Activated T-cell treated with anti-CD3 and anti-CD28 coated beads, Interleukin-2, amount 50 U/mL, for 4 hours (primary cell): Measurements from ENCODE around the gene CLDN14. TPM values are rescaled to one million over a fixed set of nuclear protein-coding genes. Genes with fewer than 3 reads are reported as not detected.

Experiments used
- ATAC-seq, 2 donors: fragments of 200-7000 bp; cut with Tn5 transposase; one replicate each; pipeline ENCODE4 v1.10.0; 2021
- DNase-seq: peaks from one replicate; pipeline ENCODE4 v3.0.0-alpha.2; 2020
- H3K27me3 Mint-ChIP-seq: one replicate; pipeline ENCODE4 v1.8.0; 2021; ENCODE audit warnings: low read depth, mixed read lengths
- H3K36me3 Mint-ChIP-seq: one replicate; pipeline ENCODE4 v1.8.0; 2022; ENCODE audit warnings: mixed read lengths; ENCODE audit not compliant: insufficient read depth
- H3K4me1 Mint-ChIP-seq: one replicate; pipeline ENCODE4 v1.8.0; 2021; ENCODE audit warnings: low read depth, mixed read lengths
- H3K4me3 Mint-ChIP-seq: one replicate; pipeline ENCODE4 v1.8.0; 2021; ENCODE audit warnings: mild to moderate bottlenecking, moderate library complexity, mixed read lengths
- H3K9me3 Mint-ChIP-seq: one replicate; pipeline ENCODE4 v1.8.0; 2021; ENCODE audit warnings: mixed read lengths
- total RNA-seq, 3 donors: library from RNA; stranded (reverse); gene quantifications; one replicate each; pipeline ENCODE4 v1.2.1, GENCODE V29; 2021

Gene CLDN14
- total RNA-seq, 3 donors from 2014 or later, result not detected

DNA sequence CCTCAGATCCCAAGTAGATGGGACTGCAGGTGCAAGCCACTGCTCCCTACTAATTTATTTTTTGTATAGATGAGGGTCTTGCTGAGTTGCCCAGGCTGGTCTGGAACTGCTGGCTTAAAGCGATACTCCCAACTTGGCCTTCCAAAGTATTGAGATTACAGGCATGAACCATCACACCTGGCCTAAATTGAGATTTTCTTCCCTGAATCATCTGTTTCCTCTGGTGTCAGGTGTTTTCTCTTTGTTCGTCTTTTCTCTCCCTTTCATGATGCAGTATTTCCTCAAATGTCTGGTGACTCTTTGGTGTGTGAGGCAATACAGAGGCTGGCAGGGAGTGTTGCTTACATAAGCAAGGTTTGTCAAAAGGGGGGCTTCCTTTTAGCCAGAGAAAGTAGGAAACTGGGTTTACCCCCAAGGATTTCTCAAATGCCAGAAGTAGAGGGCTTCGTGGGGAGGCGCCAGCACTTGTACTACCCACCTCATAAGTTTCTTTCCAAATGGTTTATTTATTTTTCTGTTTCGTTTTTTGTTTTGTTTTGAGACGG is 27.6 kb downstream of the CLDN14 start:
- ATAC-seq (no peak), DNase-seq (no peak)
- no peaks in the 10 kb centered on the region for H3K9me3 Mint-ChIP-seq
- no peak overlapping the region for H3K4me3 Mint-ChIP-seq
- no peaks in the 10 kb centered on the region for H3K36me3 Mint-ChIP-seq
- no peaks in the 10 kb centered on the region for H3K4me1 Mint-ChIP-seq
- H3K27me3 Mint-ChIP-seq, result peaks cover 6% of the 10 kb centered on the region

DNA sequence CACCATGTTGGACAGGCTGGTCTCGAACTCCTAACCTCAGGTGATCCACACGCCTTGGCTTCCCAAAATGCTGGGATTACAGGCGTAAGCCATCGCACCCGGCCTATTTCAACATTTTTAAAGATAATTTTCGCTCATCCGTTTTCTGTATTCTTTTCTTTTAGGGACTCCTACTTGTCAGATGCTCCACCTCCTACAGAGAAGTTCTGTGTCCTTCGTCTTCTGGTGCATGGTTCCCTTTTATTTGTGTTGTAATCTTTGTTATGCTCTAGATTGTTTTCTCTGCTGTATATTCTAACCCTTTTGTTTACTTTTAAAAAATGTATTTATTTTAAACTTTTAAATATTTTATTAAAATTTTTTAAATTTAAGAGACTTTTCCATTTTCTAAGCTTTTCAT is 28.4 kb downstream of the CLDN14 start:
- Mint-ChIP-seq H3K4me3 (no peak overlapping the region), H3K36me3 (no peaks in the 10 kb centered on the region), H3K9me3 (no peaks in the 10 kb centered on the region), H3K4me1 (no peaks in the 10 kb centered on the region), H3K27me3 (peaks cover 7% of the 10 kb centered on the region)
- DNase-seq, result no peak
- no peak for ATAC-seq

DNA sequence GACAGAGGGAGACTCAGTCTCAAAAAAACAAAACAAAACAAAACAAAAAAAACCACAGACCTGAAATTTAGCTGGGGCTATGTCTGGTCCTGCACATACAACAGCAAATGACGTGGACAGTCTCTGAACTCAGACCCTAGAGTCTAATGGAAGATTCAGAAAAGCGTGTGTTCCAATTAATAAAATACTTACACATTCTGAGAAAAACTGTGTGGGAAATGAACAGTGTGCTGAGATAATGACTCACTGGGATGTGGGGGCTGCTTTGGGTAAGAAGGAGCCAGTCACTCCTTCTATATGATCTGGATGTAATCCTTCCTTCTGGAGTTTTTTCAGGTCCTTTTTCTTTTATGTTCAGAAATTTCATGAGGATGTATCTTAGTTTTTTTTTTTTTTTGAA is 29.4 kb downstream of the CLDN14 start:
- Mint-ChIP-seq H3K4me1 (no peaks in the 10 kb centered on the region), H3K9me3 (no peaks in the 10 kb centered on the region), H3K4me3 (no peak overlapping the region), H3K36me3 (no peaks in the 10 kb centered on the region), H3K27me3 (peaks cover 9% of the 10 kb centered on the region)
- DNase-seq (no peak), ATAC-seq (no peak)

DNA sequence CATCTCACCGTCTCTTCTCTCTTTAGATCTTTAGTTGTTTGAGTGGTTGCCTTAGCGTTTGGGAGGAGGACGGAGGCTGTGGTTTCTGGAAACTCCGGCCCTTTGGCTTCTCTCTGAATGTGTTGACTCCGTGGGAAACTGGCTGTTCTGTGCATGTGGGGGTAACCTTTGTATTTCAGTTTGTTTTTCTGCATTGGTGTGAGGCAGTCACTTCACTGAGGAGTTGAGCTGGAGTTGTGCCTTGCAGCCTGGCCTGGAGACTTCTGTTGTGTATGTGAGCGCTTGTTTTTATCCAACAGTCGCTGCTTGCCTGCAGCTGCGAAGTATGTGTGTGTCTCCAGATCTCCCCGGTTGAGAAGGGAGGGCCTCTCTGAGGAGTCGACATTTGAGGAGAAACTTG is 33.6 kb downstream of the CLDN14 start:
- Mint-ChIP-seq H3K4me1 (no peaks in the 10 kb centered on the region), H3K36me3 (no peaks in the 10 kb centered on the region), H3K4me3 (no peak overlapping the region), H3K9me3 (no peaks in the 10 kb centered on the region), H3K27me3 (peaks cover 5% of the 10 kb centered on the region)
- ATAC-seq (no peak), DNase-seq (no peak)

DNA sequence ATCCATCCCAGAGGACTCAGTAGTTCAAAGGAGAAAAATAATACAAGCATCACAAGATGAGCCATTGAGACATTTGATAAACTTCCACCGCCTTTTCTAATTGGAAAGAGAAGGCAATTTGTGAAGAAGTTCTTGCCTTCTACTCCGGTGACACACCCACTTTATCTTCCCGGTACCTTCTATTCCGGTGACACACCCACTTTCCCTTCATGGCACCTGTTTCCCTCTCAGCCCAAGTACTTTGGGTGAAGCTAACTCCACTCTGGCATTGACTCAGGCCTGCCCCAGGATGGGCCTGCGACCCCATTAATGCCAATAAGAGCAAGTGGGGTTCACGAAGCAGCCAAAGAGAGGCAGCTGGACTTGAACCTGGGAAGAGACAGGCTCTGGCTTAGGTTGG is 38.2 kb downstream of the CLDN14 start:
- H3K36me3 Mint-ChIP-seq, result no peaks in the 10 kb centered on the region
- peaks cover 6% of the 10 kb centered on the region for H3K27me3 Mint-ChIP-seq
- no peaks in the 10 kb centered on the region for H3K9me3 Mint-ChIP-seq
- ATAC-seq, result no peak
- H3K4me1 Mint-ChIP-seq, result no peaks in the 10 kb centered on the region
- no peak for DNase-seq
- H3K4me3 Mint-ChIP-seq, result no peak overlapping the region

DNA sequence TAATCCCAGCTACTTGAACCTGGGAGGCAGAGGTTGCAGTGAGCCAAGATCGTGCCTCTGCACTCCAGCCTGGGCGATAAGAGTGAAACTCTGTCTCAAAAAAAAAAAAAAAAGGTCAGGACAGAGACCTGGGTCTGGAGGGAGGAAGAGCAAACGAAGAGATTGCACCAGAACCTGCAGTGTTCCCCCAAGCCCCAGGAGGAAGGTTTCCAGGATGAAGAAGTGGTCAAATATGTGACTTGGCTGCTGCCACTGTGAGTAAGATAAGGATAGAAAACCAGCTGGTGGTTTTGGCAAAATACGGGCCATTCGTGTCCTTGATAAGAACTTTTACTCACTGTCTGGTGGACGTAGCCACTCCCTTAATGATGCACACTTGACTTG is 42.2 kb downstream of the CLDN14 start:
- no peaks in the 10 kb centered on the region for H3K9me3 Mint-ChIP-seq
- ATAC-seq (no peak), DNase-seq (no peak)
- no peaks in the 10 kb centered on the region for H3K36me3 Mint-ChIP-seq
- H3K27me3 Mint-ChIP-seq, result peaks cover 12% of the 10 kb centered on the region
- no peak overlapping the region for H3K4me3 Mint-ChIP-seq
- H3K4me1 Mint-ChIP-seq, result no peaks in the 10 kb centered on the region

DNA sequence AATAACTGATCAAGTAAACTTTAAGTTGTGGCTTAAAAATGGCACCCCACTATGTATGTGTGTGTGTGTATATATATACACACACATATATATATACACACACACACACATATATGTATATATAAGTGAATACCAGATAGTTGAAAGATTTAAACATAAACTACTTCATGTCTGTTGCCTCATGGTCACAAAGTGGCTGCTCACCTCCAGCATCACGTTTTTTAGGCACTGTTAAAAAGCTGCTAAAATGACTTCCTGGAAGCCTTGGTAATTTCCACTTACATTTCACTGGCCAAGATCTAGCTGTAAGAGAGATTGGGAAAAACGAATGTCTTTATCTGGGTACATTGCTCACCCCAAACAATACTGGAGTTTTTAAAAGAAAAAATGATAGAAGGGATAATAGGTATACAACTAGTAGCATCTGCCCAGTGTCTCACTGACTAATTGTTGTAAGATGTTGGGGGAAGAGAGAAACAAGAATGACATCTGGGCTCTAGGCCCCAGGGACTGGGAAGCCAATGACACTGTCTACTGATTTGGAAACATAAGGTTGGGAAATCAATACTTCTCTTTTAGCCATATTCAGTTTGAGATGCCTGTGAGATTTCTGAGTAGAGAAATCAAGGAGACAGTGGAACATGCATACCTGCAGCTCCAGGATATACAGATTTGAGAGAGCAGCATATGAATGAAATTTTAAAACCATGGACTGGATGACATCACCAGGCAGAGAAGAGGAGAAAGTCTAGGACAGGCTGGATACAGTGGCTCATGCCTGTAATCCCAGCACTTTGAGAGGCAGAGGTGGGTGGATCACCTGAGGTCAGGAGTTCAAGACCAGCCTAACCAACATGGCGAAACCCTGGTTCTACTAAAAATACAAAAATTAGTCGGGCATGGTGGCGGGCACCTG is 42.8 kb downstream of the CLDN14 start:
- Mint-ChIP-seq H3K36me3 (no peaks in the 10 kb centered on the region), H3K9me3 (no peaks in the 10 kb centered on the region), H3K4me3 (no peak overlapping the region), H3K4me1 (no peaks in the 10 kb centered on the region), H3K27me3 (peaks cover 16% of the 10 kb centered on the region)
- no peak for DNase-seq
- ATAC-seq, result no peak

DNA sequence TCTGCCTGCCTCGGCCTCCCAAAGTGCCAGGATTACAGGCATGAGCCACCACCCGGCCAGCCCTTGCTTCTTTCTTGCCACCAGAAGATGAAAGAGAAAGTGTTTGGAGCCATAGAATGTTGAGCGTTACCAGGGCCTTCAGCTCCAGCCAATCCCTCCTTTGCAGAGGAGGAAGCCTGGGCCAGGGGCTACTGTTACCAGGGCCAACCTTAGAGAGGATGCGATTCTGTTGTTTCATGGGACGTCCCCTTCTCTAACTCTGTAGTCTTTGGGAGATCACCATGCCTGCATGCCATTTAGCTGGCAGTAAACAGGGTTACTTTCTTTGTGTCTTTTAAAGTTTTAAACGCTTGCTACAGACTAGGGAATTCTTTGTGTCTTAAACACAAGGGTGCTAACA is 45.8 kb downstream of the CLDN14 start:
- no peak overlapping the region for H3K4me3 Mint-ChIP-seq
- ATAC-seq, result no peak
- DNase-seq, result no peak
- no peaks in the 10 kb centered on the region for H3K9me3 Mint-ChIP-seq
- H3K4me1 Mint-ChIP-seq, result peaks cover 12% of the 10 kb centered on the region
- H3K27me3 Mint-ChIP-seq, result peaks cover 23% of the 10 kb centered on the region
- no peaks in the 10 kb centered on the region for H3K36me3 Mint-ChIP-seq

DNA sequence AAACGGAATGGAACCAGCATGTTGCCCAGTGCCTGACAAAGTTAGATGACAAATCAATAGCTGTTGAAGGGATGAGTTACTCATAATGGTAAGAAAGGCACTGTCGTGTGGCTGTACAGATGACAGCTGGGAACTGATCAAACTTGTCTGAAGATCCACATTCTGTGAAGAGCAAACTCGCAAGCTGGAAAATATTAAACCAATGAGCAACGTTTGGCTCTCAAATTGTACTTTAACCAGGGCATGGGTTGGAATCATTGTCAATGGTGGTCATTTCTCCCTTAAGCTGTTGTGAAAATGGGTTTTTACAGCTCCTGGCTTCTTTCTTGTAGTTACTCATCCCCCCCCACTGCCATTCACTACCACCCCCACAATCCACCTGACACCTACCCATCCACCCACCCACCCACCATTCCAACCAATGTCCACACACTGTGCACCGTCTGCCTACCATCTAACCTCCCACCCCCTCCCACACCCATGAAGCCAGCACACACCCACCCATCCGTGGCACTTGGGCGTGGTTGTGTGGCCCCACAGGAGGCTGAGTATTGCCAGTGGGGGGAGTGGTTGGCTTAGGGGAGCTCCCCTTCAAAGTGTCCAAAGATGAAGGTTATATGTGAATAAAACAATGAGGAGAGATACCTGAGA is 46.7 kb downstream of the CLDN14 start:
- Mint-ChIP-seq H3K9me3 (no peaks in the 10 kb centered on the region), H3K27me3 (peaks cover 23% of the 10 kb centered on the region), H3K36me3 (no peaks in the 10 kb centered on the region), H3K4me3 (no peak overlapping the region), H3K4me1 (peaks cover 16% of the 10 kb centered on the region)
- no peak for ATAC-seq
- DNase-seq, result no peak

DNA sequence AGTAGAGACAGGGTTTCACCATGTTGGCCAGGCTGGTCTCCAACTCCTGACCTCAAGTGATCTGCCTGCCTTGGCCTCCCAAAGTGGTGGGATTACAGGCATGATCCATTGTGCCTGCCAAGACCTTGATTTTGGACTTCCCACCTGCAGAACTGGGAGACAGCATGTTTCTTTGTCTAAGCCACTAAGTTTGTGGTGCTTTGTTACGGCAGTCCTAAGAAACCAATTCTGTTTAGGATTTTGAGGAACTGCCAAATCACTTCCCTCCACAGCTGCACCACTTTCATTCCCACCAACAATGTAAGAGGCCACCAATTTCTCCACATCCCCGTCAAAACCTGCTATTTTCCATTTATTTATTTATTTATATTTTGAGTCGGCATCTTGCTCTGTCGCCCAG is 48.7 kb downstream of the CLDN14 start:
- Mint-ChIP-seq H3K27me3 (peaks cover 23% of the 10 kb centered on the region), H3K4me1 (peaks cover 16% of the 10 kb centered on the region), H3K36me3 (no peaks in the 10 kb centered on the region), H3K9me3 (no peaks in the 10 kb centered on the region), H3K4me3 (no peak overlapping the region)
- DNase-seq (no peak), ATAC-seq (no peak)

DNA sequence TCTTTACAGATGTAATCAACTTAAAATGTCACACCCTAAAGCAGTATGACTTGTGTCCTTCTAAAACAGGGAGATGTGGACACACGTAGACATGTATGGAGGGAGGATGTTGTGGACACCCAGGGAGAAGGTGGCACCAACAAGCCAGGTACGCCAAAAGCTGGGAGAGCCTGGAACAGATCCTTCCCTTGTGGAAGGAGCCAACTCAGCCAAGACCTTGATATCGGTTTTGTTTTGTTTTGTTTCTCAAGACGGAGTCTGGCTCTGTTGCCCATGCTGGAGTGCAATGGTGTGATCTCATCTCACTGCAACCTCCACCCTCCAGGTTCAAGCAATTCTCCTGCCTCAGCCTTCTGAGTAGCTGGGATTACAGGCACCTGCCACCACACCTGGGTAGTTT is 49.1 kb downstream of the CLDN14 start:
- H3K9me3 Mint-ChIP-seq, result no peaks in the 10 kb centered on the region
- H3K36me3 Mint-ChIP-seq, result no peaks in the 10 kb centered on the region
- ATAC-seq, result no peak
- DNase-seq, result no peak
- H3K4me3 Mint-ChIP-seq, result peak overlapping the region; percentile 74
- peaks cover 16% of the 10 kb centered on the region for H3K4me1 Mint-ChIP-seq
- peaks cover 23% of the 10 kb centered on the region for H3K27me3 Mint-ChIP-seq

DNA sequence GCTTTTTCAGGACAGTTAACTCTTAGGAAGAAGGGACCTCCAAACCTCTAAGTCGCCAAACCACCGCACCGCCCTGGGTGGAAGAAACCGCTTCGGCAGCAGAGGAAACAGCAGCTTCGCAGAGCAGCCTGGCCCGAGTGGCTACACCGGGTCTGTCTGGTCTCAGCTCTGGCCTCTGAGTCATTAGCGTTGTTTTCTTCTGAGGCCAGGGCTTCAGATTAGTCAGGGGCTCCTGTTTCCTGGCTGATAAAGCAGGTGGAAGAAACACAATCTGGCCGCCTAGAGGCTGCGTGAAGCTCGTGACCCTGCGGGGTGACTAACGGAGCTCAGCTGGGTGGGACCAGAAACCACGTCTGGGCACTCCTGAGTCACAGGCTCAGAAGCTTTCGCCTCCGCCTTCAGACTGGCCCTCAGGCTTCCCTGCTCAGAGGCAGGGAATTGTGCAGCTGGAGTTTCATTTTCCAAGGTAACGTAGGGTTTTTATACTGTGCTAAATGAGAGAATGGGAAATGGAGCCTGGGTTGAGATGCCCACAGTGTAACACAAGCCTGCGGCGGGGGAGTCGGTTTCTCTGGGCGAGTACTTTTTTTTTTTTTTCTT is 49.9 kb downstream of the CLDN14 start:
- peak; percentile 65 for DNase-seq
- Mint-ChIP-seq H3K4me1 (peaks cover 16% of the 10 kb centered on the region), H3K36me3 (no peaks in the 10 kb centered on the region), H3K27me3 (peaks cover 23% of the 10 kb centered on the region), H3K9me3 (no peaks in the 10 kb centered on the region), H3K4me3 (peak overlapping the region; percentile 74)
- ATAC-seq, result peak; percentile 95 to 99

DNA sequence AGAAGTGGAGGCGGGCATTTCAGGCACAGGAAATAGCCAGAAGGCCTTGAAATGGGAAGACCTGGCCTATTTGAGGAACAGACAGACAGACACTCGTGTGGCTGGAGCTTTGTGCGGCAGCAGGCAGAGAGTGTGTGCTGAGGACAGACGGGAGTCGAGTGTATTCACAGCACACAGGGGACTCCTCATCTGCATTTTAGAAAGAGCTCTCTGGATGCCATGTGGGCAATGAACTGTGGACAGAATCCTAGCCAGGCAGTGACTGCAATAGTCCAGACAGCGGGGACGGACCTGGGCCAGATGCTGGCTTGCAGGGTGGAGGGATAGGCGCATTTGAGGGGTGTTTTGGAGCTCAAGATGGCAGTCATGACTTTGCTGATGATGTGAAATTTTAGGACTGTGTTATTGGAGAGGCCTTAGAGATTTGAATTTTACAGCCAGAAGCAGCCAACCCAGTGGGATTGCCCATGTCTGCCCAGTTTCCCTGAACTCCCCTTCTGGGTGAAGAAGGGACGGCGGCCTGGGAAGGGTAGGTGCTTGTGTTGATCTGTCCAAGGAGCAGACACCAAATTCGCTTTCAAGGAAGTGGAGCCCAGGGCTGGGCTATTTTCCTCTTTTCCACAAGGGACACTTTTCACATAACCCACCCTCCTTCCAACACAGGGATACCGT is 51.0 kb downstream of the CLDN14 start:
- DNase-seq, result no peak
- H3K9me3 Mint-ChIP-seq, result no peaks in the 10 kb centered on the region
- H3K36me3 Mint-ChIP-seq, result no peaks in the 10 kb centered on the region
- H3K27me3 Mint-ChIP-seq, result peaks cover 12% of the 10 kb centered on the region
- H3K4me3 Mint-ChIP-seq, result no peak overlapping the region
- ATAC-seq, result no peak
- peaks cover 16% of the 10 kb centered on the region for H3K4me1 Mint-ChIP-seq

DNA sequence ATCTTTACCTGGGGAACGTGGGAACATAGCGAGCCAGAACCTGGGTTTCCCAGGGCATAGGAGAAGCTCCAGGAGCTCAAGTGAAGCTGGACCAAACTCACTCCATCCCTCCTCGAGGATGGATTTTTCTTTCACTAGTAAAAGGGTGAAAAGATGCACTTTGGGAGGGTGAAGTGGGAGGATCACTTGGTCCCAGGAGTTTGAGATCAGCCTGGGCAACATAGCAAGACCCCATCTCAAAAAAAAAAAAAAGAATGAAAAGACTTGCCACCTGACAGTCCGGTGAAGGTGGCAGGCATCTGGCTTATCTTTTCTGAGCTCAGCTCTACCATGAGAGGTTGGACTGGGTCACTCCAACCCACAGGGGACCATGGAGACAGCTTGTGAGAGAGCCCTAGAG is 52.4 kb downstream of the CLDN14 start:
- no peaks in the 10 kb centered on the region for H3K9me3 Mint-ChIP-seq
- peaks cover 12% of the 10 kb centered on the region for H3K27me3 Mint-ChIP-seq
- peaks cover 17% of the 10 kb centered on the region for H3K4me1 Mint-ChIP-seq
- H3K4me3 Mint-ChIP-seq, result no peak overlapping the region
- no peak for ATAC-seq
- H3K36me3 Mint-ChIP-seq, result no peaks in the 10 kb centered on the region
- DNase-seq, result no peak
